Fibroblast of lung (primary cell): ENCODE results near the gene GRIPAP1.

ENCODE experiments used
- EZH2 ChIP-seq: IDR thresholded peaks from 2 replicates; pipeline ENCODE4 v1.5.1; 2012; ENCODE audit warnings: low read length, control low read depth, mild to moderate bottlenecking; ENCODE audit errors: missing control alignments
- TF ChIP-seq, protein P1 (sequence below), 2 donors: IDR thresholded peaks in 1 of 2; conservative IDR thresholded peaks in 1 of 2; 1 replicate in 1 of 2; 2 replicates in 1 of 2; pipeline ENCODE4 v1.5.1; 2011 to 2012; ENCODE audit warnings: low read length in 2 of 2, control low read depth in 1 of 2, inconsistent platforms in 1 of 2, low read depth in 1 of 2, mild to moderate bottlenecking in 1 of 2

DNA sequence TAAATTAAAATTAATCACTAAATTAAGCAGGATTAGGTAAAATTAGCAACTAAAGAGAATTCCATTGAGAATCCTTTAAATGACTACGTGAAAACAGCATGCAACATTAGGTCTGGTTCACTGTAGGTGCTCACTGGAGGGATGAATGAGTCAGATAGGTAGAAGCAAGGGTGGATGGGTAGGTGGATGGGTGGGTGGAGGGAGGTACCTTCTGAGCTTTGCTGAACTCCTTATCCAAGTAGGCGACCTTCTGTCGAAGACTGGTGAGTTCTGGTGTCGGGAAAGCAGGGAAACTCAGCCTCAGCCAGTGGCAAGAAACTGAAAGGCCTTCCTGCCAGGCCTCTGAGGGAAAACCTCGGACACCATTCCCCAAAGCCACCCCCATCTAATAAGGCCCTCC lies 3.0 kb downstream of the GRIPAP1 start:
- TF ChIP-seq, protein P1, sequence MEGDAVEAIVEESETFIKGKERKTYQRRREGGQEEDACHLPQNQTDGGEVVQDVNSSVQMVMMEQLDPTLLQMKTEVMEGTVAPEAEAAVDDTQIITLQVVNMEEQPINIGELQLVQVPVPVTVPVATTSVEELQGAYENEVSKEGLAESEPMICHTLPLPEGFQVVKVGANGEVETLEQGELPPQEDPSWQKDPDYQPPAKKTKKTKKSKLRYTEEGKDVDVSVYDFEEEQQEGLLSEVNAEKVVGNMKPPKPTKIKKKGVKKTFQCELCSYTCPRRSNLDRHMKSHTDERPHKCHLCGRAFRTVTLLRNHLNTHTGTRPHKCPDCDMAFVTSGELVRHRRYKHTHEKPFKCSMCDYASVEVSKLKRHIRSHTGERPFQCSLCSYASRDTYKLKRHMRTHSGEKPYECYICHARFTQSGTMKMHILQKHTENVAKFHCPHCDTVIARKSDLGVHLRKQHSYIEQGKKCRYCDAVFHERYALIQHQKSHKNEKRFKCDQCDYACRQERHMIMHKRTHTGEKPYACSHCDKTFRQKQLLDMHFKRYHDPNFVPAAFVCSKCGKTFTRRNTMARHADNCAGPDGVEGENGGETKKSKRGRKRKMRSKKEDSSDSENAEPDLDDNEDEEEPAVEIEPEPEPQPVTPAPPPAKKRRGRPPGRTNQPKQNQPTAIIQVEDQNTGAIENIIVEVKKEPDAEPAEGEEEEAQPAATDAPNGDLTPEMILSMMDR (conservative IDR thresholded peaks at IDR 0.05 in 1 of 2, IDR thresholded peaks at IDR 0.05 in 1 of 2; ENCODE audit: low read depth in 1 of 2, low read length in 2 of 2) = no peak
- no peak for TF ChIP-seq EZH2
